K562 (cell line): ENCODE measurements around the gene NTN1. TPM values are rescaled to one million over a fixed set of nuclear protein-coding genes. Genes with fewer than 3 reads are reported as not detected.

Source experiments
- ATAC-seq: fragments of 200-7000 bp; cut with Tn5 transposase; 3 replicates; pipeline ENCODE4 v1.9.1; 2020; ENCODE audit warnings: moderate library complexity
- BruUV-seq: library from RNA; stranded (reverse); fragments of 400-500 nt; replicated peaks from 2 replicates; lab custom pipeline; 2021; lab: Mats Ljungman, UMichigan
- CTCF ChIA-PET: fragments of 300-600 bp; formaldehyde crosslinking; extraction: SDS; loops from one replicate; lab custom pipeline; 2021; ENCODE audit warnings: low intra/inter-chr PET ratio; lab: Yijun Ruan, JAX
- POLR2A ChIA-PET: fragments of 300-600, 350-650 bp; sonication (Branson Sonifier 250); formaldehyde crosslinking; extraction: SDS; loops from one replicate; lab custom pipeline; 2021; ENCODE audit warnings: antibody characterized with exemption, inconsistent platforms; lab: Yijun Ruan, JAX
- DNase-seq, 4 experiments: peaks; one replicate each; pipeline versions ENCODE4 v3.0.0 to v3.0.0-alpha.2; 2011 to 2018; ENCODE audit warnings: low spot score in 3 of 4, mixed read lengths in 3 of 4; ENCODE audit errors: extremely low read depth in 1 of 4
- FAIRE-seq: peaks from 2 replicates; lab custom pipeline; 2011; peaks lifted over from hg19 to GRCh38; lab: Jason Lieb, UNC
- H2AFZ ChIP-seq: 2 replicates; pipeline ENCODE4 v1.6.0; 2011; ENCODE audit warnings: low read depth, low read length, control low read depth, inconsistent platforms
- H3K27ac ChIP-seq: fragments of 200-600 bp; 3 replicates; pipeline ENCODE4 v1.8.0; 2011; ENCODE audit warnings: low read depth, mild to moderate bottlenecking, control low read depth, inconsistent platforms, low read length, moderate library complexity, mixed read lengths; ENCODE audit errors: extremely low read depth
- H3K27me3 ChIP-seq, 2 experiments: fragments of 300-600 bp in 1 of 2; 2 replicates in 1 of 2; 3 replicates in 1 of 2; pipeline versions ENCODE4 v1.6.0 to v1.8.0; 2011; ENCODE audit warnings: inconsistent platforms in 2 of 2, low read length in 2 of 2, mild to moderate bottlenecking in 1 of 2, mixed read lengths in 1 of 2, moderate library complexity in 1 of 2; ENCODE audit not compliant: control insufficient read depth in 2 of 2, insufficient read depth in 2 of 2
- H3K36me3 ChIP-seq: fragments of 300-600 bp; 3 replicates; pipeline ENCODE4 v1.8.0; 2011; ENCODE audit warnings: mild to moderate bottlenecking, low read length, inconsistent platforms; ENCODE audit not compliant: control insufficient read depth, insufficient read depth
- H3K4me1 ChIP-seq, 2 experiments: fragments of 200-600 bp in 1 of 2; replicated peaks in 1 of 2; 2 replicates in 1 of 2; 3 replicates in 1 of 2; pipeline versions ENCODE4 v1.5.1 to v1.8.0; 2011; ENCODE audit warnings: inconsistent platforms in 2 of 2, low read length in 2 of 2, mild to moderate bottlenecking in 1 of 2, mixed read lengths in 1 of 2, moderate library complexity in 1 of 2; ENCODE audit not compliant: control insufficient read depth in 2 of 2, insufficient read depth in 2 of 2
- H3K4me2 ChIP-seq: 2 replicates; pipeline ENCODE4 v1.6.1; 2011; ENCODE audit warnings: low read length, control low read depth, inconsistent platforms, mixed read lengths; ENCODE audit not compliant: insufficient read depth
- H3K4me3 ChIP-seq: fragments of 200-600 bp; sonication (generic), shearing (Covaris generic); 2 replicates; pipeline ENCODE4 v1.5.1; 2016; ENCODE audit warnings: control low read depth, inconsistent platforms
- H3K79me2 ChIP-seq: fragments of 200-600 bp; 3 replicates; pipeline ENCODE4 v1.8.0; 2011; ENCODE audit warnings: low read length, inconsistent platforms; ENCODE audit not compliant: control insufficient read depth, insufficient read depth
- H3K9ac ChIP-seq, 2 experiments: 2 replicates each; pipeline versions ENCODE4 v1.6.0 to v1.6.1; 2011; ENCODE audit warnings: low read depth in 2 of 2, low read length in 2 of 2, control low read depth in 1 of 2, inconsistent platforms in 1 of 2, mild to moderate bottlenecking in 1 of 2, mixed read lengths in 1 of 2; ENCODE audit not compliant: insufficient read depth in 1 of 2
- H3K9me1 ChIP-seq: one replicate; pipeline ENCODE4 v1.6.0; 2011; ENCODE audit warnings: inconsistent platforms, mild to moderate bottlenecking, low read length, moderate library complexity; ENCODE audit not compliant: control insufficient read depth, insufficient read depth
- H3K9me3 ChIP-seq: replicated peaks from 2 replicates; pipeline ENCODE4 v1.5.1; 2011; ENCODE audit warnings: low read depth, low read length, inconsistent platforms; ENCODE audit not compliant: control insufficient read depth, insufficient read depth
- H4K20me1 ChIP-seq: replicated peaks from 2 replicates; pipeline ENCODE4 v1.6.1; 2011; ENCODE audit warnings: low read length, inconsistent platforms, mixed read lengths; ENCODE audit not compliant: control insufficient read depth, insufficient read depth
- C11orf30 ChIP-seq: fragments of 450-650 bp; IDR thresholded peaks from 2 replicates; pipeline ENCODE4 v1.6.1; 2016; ENCODE audit warnings: low read depth, mild to moderate bottlenecking
- CEBPB ChIP-seq: fragments of 450-650 bp; IDR thresholded peaks from 2 replicates; pipeline ENCODE4 v1.6.1; 2016; ENCODE audit warnings: missing genetic modification characterization, missing compliant biosample characterization
- DACH1 ChIP-seq: fragments of 450-650 bp; IDR thresholded peaks from 2 replicates; pipeline ENCODE4 v1.6.1; 2018; ENCODE audit not compliant: partially characterized antibody
- ELK3 ChIP-seq: fragments of 450-650 bp; formaldehyde crosslinking; IDR thresholded peaks from 2 replicates; pipeline ENCODE4 v1.4.0; 2020; ENCODE audit warnings: mild to moderate bottlenecking
- ERF ChIP-seq: fragments of 450-650 bp; formaldehyde crosslinking; IDR thresholded peaks from 2 replicates; pipeline ENCODE4 v1.4.0; 2020; ENCODE audit warnings: mild to moderate bottlenecking, mixed read lengths
- ESRRA ChIP-seq: fragments of 450-650 bp; IDR thresholded peaks from 2 replicates; pipeline ENCODE4 v1.6.1; 2014; ENCODE audit warnings: low read depth, mild to moderate bottlenecking, moderate library complexity, borderline replicate concordance
- HDAC2 ChIP-seq: fragments of 450-650 bp; IDR thresholded peaks from 2 replicates; pipeline ENCODE4 v1.6.1; 2016; ENCODE audit warnings: mild to moderate bottlenecking
- KDM1A ChIP-seq, 2 experiments: fragments of 450-650 bp; IDR thresholded peaks; 2 replicates each; pipeline ENCODE4 v1.6.1; 2016; ENCODE audit warnings: mild to moderate bottlenecking in 2 of 2
- LEF1 ChIP-seq: fragments of 450-650 bp; IDR thresholded peaks from 2 replicates; pipeline ENCODE4 v1.6.1; 2016; ENCODE audit warnings: mild to moderate bottlenecking
- MBD2 ChIP-seq: sonication (generic); IDR thresholded peaks from 2 replicates; pipeline ENCODE4 v1.6.1; 2016; ENCODE audit warnings: low read depth, borderline replicate concordance
- PTTG1 ChIP-seq: fragments of 450-650 bp; IDR thresholded peaks from 2 replicates; pipeline ENCODE4 v1.6.1; 2016; ENCODE audit warnings: low read depth, mild to moderate bottlenecking, missing genetic modification characterization, missing compliant biosample characterization
- SMARCB1 ChIP-seq: IDR thresholded peaks from 2 replicates; pipeline ENCODE4 v1.6.1; 2011; ENCODE audit warnings: improper control_type of control experiment, low read depth; ENCODE audit not compliant: insufficient read length
- SREBF2 ChIP-seq: sonication (generic); formaldehyde crosslinking; IDR thresholded peaks from 2 replicates; pipeline ENCODE4 v1.4.0; 2020; ENCODE audit warnings: mild to moderate bottlenecking, missing genetic modification reagents
- STAT6 ChIP-seq: sonication (generic); formaldehyde crosslinking; IDR thresholded peaks from 2 replicates; pipeline ENCODE4 v1.8.1; 2023; ENCODE audit warnings: mild to moderate bottlenecking, missing genetic modification reagents
- XRCC4 ChIP-seq: IDR thresholded peaks from one replicate; pipeline ENCODE4 v1.6.1; 2011; ENCODE audit not compliant: insufficient read depth, insufficient read length; ENCODE audit errors: extremely low read depth
- ZKSCAN8 ChIP-seq: fragments of 200-800 bp; sonication (Bioruptor generic); IDR thresholded peaks from 2 replicates; pipeline ENCODE4 v1.6.1; 2016; ENCODE audit warnings: missing genetic modification characterization, missing compliant biosample characterization
- ZNF695 ChIP-seq: fragments of 450-650 bp; formaldehyde crosslinking; IDR thresholded peaks from 2 replicates; pipeline ENCODE4 v1.4.0; 2020; ENCODE audit warnings: mild to moderate bottlenecking, moderate library complexity
- ZNF76 ChIP-seq: fragments of 250-450 bp; sonication (Bioruptor Pico); IDR thresholded peaks from 2 replicates; pipeline ENCODE4 v1.4.0; 2020; ENCODE audit warnings: mild to moderate bottlenecking, moderate library complexity, borderline replicate concordance
- WGBS: fragments of 100-300 bp; shearing (Covaris generic); methylation state at CpG from one replicate; pipeline ENCODE4 v1.1.6; 2016; ENCODE audit warnings: low coverage, mixed read lengths; ENCODE audit not compliant: insufficient coverage; ENCODE audit errors: missing lambda C conversion rate; 5-methylcytosine and 5-hydroxymethylcytosine counted together
- in situ Hi-C: fragments of 300-500 bp; cut with MboI; formaldehyde crosslinking; loops from 4 replicates; pipeline ENCODE4 v1.15.0; 2018; ENCODE audit warnings: inconsistent platforms, mixed read lengths
- intact Hi-C: fragments of 100-400 bp; cut with micrococcal nuclease; formaldehyde crosslinking; loops from 2 replicates; pipeline ENCODE4 v1.14.2; 2022
- polyA plus RNA-seq, 8 experiments: library from polyadenylated mRNA; depleted of rRNA in 4 of 8; stranded (reverse) in 5 of 8; unstranded in 3 of 8; fragments of >200 nt; fragmentation: Nextera tagmentation in 2 of 8; fragmentation: Illumina TruSeq in 1 of 8; extraction: Ambion mirVana in 2 of 8; extraction: Trizol in 1 of 8; gene quantifications; 2 replicates each; pipeline versions ENCODE4 v1.2.1 to v1.2.3, GENCODE V29; 2011 to 2014; ENCODE audit warnings: inconsistent platforms in 1 of 8, missing spikeins in 1 of 8
- total RNA-seq, 7 experiments: library from RNA; depleted of rRNA in 6 of 7; stranded (reverse); fragments of >200 nt in 6 of 7; fragmentation: Illumina TruSeq in 2 of 7; extraction: Trizol in 2 of 7; gene quantifications; 2 replicates each; pipeline versions ENCODE4 v1.2.1 to v1.2.3, GENCODE V29; 2011 to 2021; ENCODE audit warnings: low replicate concordance in 1 of 7

NTN1 gene
- total and polyA plus RNA-seq, 9 of the 15 experiments (the other 6 are each of a cell fraction or from before 2014, with no cell fraction given) = 0.02 TPM; not detected in 8

DNA sequence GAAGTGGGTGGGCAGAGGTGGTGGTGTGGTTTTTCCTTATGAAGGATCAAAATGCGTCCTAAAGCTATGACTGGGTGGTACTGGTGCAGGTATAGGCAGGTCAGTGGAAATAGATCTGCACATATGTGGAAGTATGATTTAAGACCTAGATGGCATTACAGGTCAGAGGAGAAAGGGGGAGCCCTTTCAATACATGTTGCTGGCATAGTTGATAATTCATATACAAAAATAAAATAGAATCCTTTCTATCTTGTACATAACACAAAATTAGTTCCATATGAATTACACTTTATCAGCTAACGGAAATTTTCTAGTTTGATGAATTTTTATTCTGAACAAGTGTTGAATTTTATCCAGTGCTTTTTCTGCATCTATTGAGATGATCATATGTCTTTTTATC, 35.0 kb upstream of the NTN1 start:
- in situ Hi-C loops (loop anchor here (25.0 kb wide), 2 partner anchors 551 to 924 kb away; no protein-coding TSS in a partner anchor), intact Hi-C loops (no loop called here)
- Histone ChIP-seq H3K79me2 (no peaks in the 10 kb centered on the region), H2AFZ (no peak overlapping the region), H3K36me3 (no peaks in the 10 kb centered on the region), H3K9ac (no peak overlapping the region), H3K4me3 (no peak overlapping the region), H3K9me3 (no peaks in the 10 kb centered on the region), H4K20me1 (no peaks in the 10 kb centered on the region), H3K27me3 (no peaks in the 10 kb centered on the region; a peak in 1 of 5 replicates), H3K27ac (no peak overlapping the region), H3K9me1 (no peaks in the 10 kb centered on the region), H3K4me2 (no peak overlapping the region), H3K4me1 (no peaks in the 10 kb centered on the region)
- DNase-seq = no peak
- no peak for ATAC-seq
- 0% methylated on average over 2 of the region's 2 CpGs for WGBS
- ChIA-PET CTCF (no interaction called here), POLR2A (interaction anchor here (0.6 kb wide), 1 partner anchor 414 kb away, joined by 5 read pairs; no protein-coding TSS in a partner anchor)
- FAIRE-seq = no peak
- TF ChIP-seq C11orf30 (no peak), LEF1 (no peak), DACH1 (no peak), ZKSCAN8 (CRISPR knock-in tag) (no peak), ELK3 (CRISPR knock-in tag) (no peak), HDAC2 (no peak), ESRRA (no peak), CEBPB (no peak), ERF (CRISPR knock-in tag) (no peak), SMARCB1 (no peak), ZNF695 (CRISPR knock-in tag) (no peak), STAT6 (CRISPR knock-in tag) (no peak), MBD2 (no peak), XRCC4 (no peak), SREBF2 (CRISPR knock-in tag) (no peak), PTTG1 (tag) (no peak), ZNF76 (CRISPR knock-in tag) (no peak), KDM1A (IDR thresholded peaks at IDR 0.05) (no peak)
- BruUV-seq = no TSS peak
